ENCODE measurements around the gene MTRFR.
"Not testable (repeated sequence)": the region's sequence is repeated elsewhere in the genome, so short reads cannot be mapped to it uniquely, and the experiment has no call there.

Gene MTRFR

DNA sequence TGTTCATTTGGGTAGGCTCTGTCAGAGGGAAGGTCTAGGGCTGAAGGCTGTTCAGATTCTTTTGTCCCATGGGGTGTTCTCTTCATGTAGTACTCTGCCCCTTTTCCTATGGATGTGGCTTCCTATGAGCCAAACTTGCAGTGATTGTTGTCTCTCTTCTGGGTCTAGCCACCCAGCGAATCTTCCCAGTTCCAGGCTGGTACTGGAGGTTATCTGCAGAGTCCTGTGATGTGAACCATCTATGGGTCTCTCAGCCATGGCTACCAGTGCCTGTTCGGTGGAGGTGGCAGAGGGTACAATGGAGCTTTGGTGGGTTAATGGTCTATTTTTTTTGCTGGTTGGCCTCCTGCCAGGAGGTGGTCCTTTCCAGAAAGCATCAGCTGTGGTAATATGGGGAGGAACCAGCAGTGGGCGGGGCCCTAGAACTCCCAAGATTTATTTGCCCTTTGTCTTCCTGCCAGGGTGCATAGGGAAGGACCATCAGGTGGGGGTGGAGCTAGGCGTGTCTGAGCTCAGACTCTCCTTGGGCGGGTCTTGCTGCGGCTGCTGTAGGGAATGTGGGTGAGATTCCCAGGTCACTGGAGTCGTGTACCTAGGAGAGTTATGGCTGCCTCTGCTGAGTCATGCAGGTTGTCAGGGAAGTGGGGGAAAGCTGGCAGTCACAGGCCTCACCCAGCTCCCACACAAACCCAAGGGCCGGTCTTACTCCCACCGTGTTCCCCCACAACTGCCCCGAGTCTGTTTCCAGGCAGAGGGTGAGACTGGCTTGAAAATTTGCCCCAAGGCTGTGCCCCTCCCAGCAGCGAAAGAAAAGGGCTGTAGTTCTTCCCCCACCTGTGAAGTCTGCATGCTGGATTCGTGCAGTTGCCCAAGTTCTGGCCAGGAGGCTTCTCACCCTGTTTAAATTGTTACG is 17.5 kb downstream of the MTRFR start:
- no peak for DNase-seq

DNA sequence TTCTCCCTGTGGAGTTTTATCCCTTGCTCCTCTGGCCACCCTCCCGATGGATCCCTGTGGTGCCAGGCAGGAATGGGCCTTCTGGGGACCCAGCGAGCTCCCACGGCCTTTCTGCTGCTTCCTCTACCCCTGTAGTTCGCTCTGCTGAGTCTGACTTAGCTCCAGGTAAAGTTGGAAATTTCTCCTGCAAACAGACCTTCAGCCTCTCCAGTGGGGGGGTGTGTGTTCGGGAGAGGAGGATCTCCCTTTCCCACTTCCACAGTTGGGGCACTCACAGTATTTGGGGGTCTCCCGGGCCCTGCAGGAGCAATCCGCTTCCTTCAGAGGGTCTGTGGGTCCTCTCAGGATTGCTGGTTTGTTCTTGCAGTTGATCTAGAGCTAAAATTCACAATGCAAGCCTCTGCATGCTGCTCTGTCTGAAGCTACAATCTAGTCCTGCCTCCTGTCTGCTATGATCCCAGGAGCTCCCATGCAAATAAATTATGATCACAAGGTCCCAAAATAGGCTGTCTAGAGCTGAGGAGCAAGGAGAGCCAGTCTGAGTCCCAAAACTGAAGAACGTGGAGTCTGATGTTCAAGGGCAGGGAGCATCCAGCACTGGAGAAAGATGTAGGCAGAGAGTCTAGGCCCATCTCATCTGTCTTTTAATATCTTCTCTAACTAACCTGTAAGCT is 18.3 kb downstream of the MTRFR start:
- no peak for DNase-seq

DNA sequence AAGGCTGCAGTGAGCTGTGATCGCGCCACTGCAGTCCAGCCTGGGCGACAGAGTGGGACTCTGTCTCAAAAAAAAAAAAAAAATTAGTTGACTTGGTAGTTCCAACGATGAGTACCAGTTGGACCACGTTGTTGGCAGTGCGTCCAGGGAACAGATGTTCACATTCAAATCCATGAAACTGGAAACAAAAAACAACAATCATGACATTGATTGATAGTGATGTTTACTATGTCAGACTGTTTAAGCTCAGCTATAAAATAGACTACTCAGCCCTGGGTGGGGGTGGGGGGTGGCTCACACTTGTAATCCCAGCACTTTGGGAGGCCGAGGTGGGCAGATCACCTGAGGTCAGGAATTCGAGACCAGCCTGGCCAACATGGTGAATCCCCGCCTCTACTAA is 19.1 kb downstream of the MTRFR start:
- DNase-seq, result not testable (repeated sequence)

DNA sequence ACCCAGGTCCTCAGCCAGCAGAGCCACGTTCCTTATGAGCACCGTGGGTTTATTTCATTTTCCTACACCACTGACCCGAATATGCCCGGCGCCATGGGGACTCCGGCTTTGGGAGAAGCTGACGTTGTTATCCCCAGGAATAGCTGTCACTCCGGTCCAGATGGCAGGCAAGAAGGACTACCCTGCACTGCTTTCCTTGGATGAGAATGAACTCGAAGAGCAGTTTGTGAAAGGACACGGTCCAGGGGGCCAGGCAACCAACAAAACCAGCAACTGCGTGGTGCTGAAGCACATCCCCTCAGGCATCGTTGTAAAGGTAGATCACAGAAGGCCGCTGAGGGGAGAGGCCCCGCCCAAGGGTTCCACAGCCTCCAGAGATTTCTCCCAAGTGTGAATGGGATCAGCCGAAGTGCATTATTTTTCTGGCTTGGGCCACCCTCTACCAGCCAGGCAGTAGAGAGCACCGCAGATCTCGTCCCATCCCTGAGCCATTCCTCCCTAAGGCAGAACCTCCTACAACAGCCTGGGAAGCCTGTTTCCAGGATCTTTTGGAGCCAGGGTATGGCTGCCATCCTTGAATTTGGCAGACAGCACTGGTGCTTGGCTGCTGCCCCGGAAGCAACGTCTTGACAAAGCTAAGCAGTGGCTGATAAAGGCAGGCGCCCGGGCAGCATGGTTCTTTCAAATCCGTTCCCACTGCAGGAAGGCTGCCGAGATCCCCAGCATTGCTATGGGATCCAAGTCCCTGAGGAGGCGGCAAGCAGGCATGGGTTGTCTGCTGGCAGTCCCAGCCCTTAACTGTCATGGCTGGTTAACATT is 20.6 kb downstream of the MTRFR start:
- DNase-seq, result no peak

DNA sequence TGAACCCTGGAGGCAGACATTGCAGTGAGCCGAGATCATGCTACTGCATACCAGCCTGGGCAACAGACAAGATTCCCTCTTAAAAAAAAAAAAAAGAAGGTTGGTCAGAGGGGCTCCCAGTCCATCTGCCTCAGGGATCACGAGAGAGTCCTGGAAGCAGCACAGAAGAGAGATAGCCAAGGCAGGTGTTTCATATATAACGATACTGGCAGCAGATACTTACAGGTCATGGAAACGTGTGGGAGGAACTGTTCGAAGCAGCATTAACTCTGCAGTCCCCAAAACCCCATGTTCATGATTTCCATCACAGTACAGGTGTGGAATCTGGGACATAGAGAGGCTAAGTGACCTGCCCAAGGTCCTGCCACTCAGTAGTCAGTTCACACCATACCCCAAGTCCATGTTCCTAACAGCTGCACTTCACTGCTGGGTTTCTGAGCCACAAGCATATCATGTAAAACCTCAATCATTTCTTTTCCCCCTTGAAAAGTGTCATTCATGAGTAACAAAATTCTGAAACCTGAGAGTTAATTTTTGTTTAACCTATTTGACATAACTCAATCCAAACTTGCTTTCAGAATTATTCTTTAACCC is 21.7 kb downstream of the MTRFR start:
- no peak for DNase-seq

DNA sequence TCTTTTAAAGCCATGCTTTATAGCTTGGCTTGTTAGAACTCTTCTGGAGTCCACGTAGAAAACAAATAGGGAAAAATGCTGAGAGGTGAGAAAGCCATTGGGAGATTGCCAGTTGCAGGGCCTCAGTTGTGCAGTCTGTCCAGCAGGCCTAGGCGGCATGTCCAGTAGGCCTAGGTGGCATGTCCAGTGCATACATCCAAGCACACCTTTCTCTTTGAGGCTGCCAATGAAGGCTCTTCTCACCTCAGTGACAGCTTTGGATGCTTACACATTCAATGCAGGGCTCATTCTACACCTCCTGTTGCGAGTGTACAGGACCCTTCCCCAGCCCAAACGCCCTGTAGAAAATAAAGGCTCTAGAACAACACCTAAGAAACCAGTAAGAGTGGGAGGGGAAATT is 25.4 kb downstream of the MTRFR start:
- DNase-seq, result no peak

DNA sequence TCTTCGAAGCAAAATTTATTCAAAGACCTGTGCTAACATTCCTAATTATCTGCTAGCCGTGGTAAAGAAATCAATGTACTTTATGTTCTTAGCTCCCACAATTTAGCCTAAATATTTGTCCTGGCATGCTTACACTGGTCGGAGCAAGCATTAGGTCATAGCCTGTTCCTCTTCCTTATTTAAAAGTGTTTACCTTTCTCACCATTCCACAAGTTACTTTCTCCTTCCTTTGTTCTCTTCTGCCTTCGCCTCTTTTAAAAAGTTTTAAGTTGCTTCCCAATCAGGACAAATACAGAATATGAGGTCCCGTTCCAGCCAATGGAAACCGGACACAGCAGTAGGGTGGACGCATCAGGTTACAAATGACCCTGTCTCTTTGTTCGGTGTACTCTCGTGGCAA is 26.8 kb downstream of the MTRFR start:
- DNase-seq, result no peak

DNA sequence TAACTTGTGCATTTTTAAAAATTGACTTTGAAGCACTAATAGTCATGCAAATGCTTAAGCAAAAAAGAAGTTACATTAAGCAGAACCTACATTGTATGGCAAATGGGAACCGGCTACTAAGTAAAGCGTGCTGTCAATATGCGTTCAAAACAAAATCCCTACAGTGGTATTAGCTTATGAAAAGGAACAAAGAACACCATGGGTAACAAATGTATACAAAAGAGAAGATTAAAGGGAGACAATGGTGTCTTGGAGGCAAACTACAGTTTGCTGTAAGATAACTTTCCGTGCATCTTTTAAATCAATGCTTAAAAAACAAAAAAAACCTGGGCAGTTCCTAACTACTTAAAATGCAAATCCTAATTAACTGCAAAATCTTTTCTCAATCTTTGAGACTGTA is 28.0 kb downstream of the MTRFR start:
- no peak for DNase-seq

DNA sequence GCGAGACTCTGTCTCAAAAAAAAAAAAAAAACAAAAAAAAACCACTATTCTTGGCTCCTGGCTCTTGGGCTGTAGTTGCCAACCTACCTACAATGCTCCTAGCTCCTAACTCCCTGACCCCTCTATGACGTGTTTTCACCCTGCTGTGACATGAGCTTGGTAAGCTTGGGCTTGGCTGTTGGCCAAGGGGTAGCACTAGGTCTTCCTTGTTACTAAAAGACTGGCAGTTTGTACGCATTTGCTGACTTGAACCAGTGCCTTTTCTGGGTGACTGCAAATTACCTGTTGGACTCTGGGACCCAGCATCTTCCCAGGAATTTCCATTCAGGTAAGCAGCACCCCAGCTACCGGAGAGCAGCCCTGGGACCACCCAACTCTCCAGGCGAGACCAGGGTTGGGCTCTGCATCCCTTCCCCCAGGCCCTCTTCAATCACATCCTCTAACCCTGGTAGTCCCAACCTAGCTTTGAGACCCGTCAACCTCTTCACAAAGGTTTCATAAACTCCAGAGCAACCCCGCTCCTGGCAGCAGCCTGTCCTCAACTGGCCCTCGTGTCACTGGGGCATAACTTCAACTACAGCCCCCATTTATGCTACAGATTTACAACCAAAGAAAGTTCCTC is 30.1 kb downstream of the MTRFR start:
- no peak for DNase-seq

DNA sequence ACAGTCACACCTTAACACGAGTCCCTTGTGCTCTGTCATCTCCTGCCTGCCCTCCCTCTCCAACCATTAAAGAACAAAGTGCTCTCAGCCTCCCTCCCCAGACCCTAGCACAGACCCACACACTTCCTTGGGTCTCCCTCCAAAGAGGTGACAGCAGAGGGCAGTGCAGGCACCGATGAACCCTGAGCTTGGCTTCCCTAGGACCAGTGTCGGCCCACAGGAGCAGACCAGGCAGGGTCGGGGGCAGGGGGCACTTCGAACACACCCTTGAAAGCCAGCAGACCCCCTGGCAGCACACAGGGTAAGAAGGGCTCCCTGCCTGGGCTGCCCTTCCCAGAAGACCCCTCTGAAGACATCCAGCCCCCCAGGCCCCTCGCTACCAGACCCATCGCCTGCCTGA is 31.4 kb downstream of the MTRFR start:
- no peak for DNase-seq

DNA sequence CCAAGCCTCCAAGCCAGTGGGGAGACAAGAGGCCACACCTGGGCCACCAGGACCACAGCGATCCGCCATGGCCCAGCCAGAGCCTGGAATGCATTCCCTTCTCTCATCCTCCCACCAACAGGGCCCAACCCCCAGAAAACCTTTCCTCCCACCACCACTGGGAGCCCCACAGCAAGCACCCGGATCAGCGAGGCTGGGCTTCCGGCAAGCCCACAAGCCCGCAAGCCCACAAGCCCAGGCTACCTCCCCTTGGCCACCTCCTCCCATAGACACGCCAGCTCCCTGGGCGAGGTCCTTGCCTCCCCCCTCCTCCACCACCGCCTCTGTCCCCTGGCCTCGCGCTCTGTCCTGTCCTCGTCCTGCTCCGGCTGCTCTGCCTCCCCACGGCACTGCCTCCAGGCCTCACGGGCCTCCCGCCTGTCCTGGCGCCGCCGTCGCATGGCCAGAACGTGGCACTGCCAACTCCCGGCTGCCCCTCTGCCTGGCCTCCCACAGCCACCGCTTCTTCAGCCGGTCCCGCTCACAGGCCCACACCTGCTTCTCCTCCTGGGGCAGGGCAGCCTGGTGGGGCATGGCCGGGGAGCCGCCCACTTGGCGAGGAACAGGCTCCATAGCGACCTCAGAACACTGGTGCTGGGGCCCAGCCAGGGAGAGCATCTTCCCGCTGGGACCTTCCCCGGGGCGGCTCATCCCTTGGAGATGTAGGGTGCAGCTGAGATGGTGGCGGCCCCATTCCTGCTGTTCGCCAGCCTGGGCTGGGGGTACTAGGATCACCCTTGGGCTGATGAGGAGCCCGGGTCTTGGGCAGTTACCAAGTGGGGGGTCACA is 32.8 kb downstream of the MTRFR start:
- no peak for DNase-seq

DNA sequence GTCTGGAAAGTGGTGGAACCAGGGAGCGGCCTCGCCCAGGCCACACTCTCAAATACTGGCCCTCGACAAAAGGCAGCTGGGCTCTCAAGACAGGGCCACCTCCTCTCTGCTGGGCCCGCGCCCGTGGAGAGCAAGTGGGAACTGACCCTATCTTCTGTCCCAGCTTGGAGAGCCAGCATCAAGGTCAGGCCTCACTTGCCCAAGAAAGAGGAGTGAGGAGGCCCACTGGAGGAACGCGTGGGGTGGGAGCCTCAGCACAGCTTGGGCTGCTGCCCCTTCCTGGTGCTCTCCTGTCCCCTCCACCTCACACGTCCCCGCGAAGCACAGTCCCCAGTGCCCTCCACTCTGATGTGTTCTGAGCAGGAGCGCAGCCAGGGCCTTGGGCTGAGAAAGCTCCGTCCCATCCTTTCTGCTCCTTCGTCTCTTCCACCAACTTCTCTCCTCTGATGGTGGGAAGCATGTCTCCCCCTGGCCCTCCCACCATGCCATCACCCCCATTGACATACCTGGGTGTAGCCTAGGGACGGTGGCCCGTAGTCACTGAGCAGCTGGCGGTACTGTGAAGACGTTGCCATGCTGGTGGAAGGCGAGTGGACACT is 33.5 kb downstream of the MTRFR start:
- DNase-seq, result no peak

DNA sequence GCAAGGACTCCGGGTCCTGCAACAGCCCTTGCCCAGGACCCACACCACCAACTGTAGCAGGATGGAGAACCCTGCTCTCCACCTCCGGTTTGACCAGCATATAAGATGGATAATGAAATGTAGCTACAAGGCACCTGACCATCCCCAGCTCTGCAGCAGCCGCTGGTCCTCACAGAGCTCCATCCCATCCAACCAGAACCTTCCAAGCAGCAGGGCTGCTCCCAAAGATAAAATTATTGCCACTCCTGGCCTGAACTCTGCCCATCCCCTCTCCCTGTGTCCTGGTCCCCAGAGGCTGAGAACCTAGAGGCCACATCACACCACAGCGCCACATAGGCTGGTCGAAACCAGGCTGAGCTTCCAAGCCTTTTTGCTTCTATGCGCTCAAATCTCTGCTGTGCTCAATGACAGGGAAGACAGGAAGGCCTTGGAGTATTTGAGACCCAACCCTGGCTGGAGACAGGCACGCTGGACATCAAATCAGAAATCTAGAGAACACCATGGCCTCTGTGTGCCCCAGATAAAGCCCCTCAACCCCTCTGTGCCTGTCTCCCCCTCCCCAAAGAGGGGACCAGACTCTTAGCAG is 34.2 kb downstream of the MTRFR start:
- no peak for DNase-seq

DNA sequence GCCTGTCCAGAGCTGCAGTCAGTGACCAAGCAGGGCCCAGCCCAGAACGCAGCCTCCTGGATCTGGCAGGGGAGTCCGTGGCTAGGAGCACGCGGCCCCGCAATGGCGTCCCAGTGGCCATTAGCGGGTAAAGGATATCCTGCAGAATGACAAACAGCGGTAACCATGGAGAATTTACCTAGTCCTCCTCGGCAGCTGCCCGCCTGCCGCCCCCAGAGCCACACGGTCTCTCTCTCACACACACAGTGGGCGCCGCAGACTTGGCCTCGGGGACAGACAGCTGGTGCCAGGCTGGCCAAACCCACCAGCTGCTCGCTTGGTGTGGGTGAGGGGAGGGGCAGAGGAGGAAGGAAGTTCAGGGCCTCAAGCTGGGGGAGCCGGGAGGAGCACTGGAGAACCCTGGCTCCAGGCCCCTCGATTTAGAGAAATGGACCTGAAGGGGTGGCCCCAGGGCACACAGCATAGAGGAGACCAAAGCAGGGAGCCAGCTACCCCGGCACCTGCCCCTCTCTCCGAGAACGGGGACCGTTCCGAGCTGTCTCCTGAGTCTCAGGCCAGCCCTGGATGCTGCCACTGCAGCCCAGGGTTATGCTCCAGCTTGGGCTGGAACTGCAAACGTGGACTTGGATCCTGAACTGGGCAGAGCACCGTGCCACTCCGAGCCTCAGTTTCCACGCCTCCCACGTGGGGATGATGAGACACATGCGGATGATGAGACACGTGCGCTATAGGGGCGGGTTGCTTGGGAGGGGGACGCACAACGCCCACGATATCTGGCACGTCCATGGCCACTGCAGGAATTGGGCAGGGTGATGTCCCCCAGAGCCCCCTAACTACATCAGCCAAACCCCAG is 35.0 kb downstream of the MTRFR start:
- no peak for DNase-seq

DNA sequence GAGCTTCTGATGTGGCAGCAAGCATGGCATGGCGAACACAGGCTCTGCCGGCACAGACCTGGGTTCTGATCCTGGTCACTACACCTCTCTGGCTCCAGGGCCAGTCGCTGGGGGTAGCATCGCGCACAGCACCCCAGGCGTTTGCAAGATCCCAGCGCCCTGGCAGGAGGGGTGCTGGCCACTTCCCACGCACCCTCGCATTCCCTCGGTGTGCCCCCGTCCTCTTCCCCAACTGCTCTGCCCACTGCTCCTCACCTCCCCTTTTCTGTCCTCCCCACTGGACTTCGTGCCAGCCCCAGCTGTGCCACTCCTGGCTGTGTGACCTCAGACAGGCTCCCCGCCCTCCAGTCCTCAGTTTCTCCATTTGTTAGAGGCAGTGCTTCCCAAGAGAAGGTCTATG is 35.6 kb downstream of the MTRFR start:
- no peak for DNase-seq

DNA sequence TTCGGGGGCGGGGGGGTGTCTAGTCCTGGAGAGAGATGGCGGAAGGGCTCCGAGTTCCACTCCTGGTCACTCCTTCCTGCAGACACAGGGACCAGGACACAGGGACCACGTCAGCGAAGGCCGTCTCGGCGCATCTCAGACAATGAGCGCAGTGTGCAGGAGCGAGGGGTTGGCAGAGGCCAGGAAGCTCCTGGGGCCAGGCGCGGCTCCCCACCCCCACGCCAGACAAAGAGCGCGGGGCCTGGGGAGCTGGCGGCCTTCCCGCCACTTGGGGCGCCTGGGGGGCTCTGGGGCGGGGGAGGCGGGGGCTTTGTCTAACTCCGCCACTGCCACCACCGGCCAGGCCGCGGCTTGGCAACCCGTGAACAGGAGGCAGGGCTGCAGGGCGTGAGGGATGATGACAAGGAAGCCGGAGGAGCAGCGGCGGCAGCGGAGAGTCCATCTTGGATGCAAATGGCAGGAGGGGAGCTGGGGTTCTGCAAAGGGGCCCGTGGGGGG is 36.2 kb downstream of the MTRFR start:
- DNase-seq, result no peak

DNA sequence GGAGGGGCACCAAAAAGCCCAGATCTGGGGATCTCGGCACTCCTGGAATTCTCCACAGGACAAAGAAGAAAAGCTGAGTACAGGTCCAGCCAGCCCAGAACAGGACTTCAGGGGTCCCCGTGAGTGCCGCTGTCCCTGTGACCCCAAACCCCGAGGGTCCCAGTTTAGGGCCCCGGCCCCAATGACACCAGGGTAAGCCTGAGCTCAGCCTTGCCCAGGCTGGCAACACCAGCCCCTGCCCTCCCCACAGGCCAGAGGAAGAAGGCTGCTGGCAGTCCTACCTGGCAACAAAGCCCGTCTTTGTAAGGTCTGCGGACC is 36.6 kb downstream of the MTRFR start:
- DNase-seq, result no peak

DNA sequence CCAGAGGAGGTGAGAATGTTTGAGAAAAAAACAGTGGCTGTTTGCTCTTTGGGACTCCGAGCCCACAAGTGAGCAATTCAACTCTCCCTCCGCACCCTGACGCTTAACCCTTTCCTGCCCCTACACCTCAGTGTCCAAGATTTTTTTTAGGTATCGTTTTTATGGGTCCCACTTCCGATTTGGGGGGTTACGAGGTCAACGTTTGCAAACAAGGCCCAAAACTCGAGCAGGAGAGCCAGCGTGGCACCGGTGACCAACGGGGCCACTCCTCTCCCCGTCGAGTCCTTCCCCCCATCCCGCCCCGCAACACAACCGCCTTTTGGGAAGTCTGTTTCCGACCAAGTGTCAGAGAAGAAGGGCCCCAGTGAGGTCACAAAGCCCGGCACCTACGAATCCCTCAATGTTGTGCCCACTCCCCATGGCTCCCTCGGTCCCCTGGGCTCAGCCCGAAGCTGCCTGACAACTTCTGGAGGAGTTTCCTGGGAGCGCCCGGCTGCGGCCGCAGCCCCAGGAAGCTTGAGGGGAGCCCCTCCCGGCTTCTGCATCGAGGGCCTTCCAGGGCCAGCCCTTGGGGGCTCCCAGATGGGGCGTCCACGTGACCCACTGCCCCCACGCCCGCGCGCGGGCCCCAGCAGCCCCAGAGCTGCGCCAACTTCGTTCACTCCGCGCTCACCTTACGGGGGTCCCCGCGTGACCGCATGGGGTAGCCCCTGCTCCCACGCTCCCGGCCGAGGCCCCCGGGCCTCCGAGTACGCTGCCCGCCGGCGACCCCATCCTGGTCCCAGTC is 37.2 kb downstream of the MTRFR start:
- no peak for DNase-seq
